Activated T-helper 17 cell treated with anti-CD3 and anti-CD28 coated beads, Interleukin-2, amount 50 U/mL, for 72 hours (primary cell): ENCODE data around the gene DTNA. TPM values are rescaled to one million over a fixed set of nuclear protein-coding genes. Genes with fewer than 3 reads are reported as not detected.

ENCODE experiments used
- ATAC-seq: fragments of 150-1000 bp; cut with Tn5 transposase; replicated peaks from 2 replicates; pipeline ENCODE4 v1.10.0; 2021; ENCODE audit warnings: mild to moderate bottlenecking, moderate library complexity
- H3K27ac Mint-ChIP-seq: one replicate; pipeline ENCODE4 v1.8.0; 2022; ENCODE audit warnings: mixed read lengths
- H3K27me3 Mint-ChIP-seq: one replicate; pipeline ENCODE4 v1.8.0; 2022; ENCODE audit warnings: mixed read lengths
- H3K36me3 Mint-ChIP-seq: one replicate; pipeline ENCODE4 v1.8.0; 2022; ENCODE audit warnings: low read depth, mild to moderate bottlenecking, mixed read lengths
- H3K4me1 Mint-ChIP-seq: one replicate; pipeline ENCODE4 v1.8.0; 2022; ENCODE audit warnings: mixed read lengths
- H3K4me3 Mint-ChIP-seq: one replicate; pipeline ENCODE4 v1.8.0; 2022; ENCODE audit warnings: mild to moderate bottlenecking, mixed read lengths
- H3K9me3 Mint-ChIP-seq: one replicate; pipeline ENCODE4 v1.8.0; 2022; ENCODE audit warnings: mixed read lengths
- total RNA-seq, 2 donors: library from RNA; stranded (reverse); gene quantifications; one replicate each; pipeline ENCODE4 v1.2.3, GENCODE V29; 2022

The DTNA gene
- total RNA-seq, 2 donors from 2014 or later = 0.11 to 0.15 TPM

DNA sequence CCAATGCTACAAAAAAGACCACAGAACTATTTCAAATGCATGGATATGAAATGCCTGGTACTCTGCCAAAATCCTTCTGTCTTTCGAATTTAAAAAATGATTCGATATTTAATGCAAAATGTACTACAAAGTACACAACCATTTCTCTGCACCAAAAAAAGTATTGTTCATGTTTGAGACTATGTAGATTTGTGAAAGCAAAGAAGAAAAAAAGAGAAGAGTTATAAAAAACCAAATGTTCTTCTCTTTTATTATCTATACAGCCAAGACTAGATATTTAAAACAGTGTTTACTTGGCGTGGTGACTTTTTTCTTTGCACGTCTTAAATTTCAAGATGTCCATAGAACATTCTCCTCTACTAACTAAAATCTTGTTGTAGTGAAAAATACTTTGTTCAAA, 89.2 kb downstream of the DTNA start:
- peaks cover 22% of the 10 kb centered on the region for H3K27me3 Mint-ChIP-seq
- no peak for ATAC-seq
- H3K9me3 Mint-ChIP-seq = no peaks in the 10 kb centered on the region
- no peak overlapping the region for H3K4me3 Mint-ChIP-seq
- no peaks in the 10 kb centered on the region for H3K36me3 Mint-ChIP-seq
- no peaks in the 10 kb centered on the region for H3K4me1 Mint-ChIP-seq
- H3K27ac Mint-ChIP-seq = no peak overlapping the region

- Mint-ChIP-seq H3K9me3 (no peaks in the 10 kb centered on the region), H3K27me3 (peaks cover 24% of the 10 kb centered on the region), H3K36me3 (no peaks in the 10 kb centered on the region), H3K4me3 (no peak overlapping the region), H3K4me1 (no peaks in the 10 kb centered on the region), H3K27ac (no peak overlapping the region)
- no peak for ATAC-seq
Measured at GRCh38 chr18:34800381-34800780, 90.3 kb downstream of the DTNA start.

GRCh38 chr18:34801774-34802173, 91.7 kb downstream of the DTNA start:
- no peaks in the 10 kb centered on the region for H3K36me3 Mint-ChIP-seq
- ATAC-seq = no peak
- no peak overlapping the region for H3K27ac Mint-ChIP-seq
- H3K4me3 Mint-ChIP-seq = no peak overlapping the region
- H3K4me1 Mint-ChIP-seq = no peaks in the 10 kb centered on the region
- H3K9me3 Mint-ChIP-seq = no peaks in the 10 kb centered on the region
- H3K27me3 Mint-ChIP-seq = peaks cover 24% of the 10 kb centered on the region

DNA sequence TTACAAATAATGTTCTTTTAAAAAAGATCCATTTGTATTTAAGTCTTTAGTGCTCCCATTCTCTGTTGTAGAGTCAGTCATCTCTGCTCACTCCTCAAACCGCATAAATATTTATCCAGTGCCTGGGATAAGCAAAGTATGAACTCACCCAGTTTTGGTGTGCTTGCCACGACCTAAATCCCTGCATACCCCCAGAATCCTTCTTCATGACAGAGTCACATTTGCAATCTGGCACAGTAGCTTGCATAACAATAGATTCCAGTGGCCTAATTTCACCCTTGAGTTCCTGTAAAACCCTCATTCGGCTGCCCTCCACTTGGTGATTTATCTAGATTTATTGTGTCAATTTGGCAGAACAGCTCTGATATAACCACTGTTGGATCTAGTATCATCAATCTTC, 92.9 kb downstream of the DTNA start:
- no peaks in the 10 kb centered on the region for H3K36me3 Mint-ChIP-seq
- H3K27ac Mint-ChIP-seq = no peak overlapping the region
- H3K27me3 Mint-ChIP-seq = peaks cover 24% of the 10 kb centered on the region
- no peaks in the 10 kb centered on the region for H3K9me3 Mint-ChIP-seq
- no peaks in the 10 kb centered on the region for H3K4me1 Mint-ChIP-seq
- no peak for ATAC-seq
- no peak overlapping the region for H3K4me3 Mint-ChIP-seq

GRCh38 chr18:34803877-34804400, 93.8 kb downstream of the DTNA start:
- ATAC-seq = no peak
- Mint-ChIP-seq H3K4me3 (no peak overlapping the region), H3K27me3 (peaks cover 21% of the 10 kb centered on the region), H3K27ac (no peak overlapping the region), H3K36me3 (no peaks in the 10 kb centered on the region), H3K4me1 (no peaks in the 10 kb centered on the region), H3K9me3 (no peaks in the 10 kb centered on the region)

DNA sequence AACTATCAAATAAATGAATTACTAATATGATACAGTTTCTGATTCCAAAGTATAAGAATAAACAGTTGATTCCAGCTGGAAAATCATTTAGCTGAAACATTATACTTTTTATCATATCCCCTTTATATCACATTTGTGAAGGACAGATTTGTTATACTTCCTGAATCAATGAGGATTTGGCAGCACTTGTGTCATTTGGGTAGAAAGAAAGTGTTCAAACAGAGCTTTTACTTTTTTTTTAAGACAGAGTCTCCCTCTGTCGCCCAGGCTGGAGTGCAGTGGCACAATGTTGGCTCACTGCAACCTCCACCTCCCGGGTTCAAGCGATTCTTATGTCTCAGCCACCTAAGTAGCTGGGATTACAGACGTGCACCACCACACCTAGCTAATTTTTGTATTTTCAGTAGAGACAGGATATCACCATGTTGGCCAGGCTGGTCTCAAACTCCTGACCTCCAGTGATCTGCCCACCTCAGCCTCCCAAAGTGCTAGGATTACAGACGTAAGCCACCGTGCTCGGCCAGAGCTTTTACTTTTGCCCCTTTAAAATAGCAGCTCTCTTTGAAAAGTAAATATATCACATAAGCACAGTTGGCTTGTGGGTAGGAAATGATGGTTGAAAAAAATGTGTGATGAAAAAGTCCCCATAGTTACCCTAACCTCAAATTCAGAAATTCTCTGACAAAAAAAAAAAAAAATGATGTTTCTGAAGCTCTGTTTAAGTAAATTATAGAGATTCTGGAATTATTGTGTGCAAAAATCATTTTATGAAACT, 95.2 kb downstream of the DTNA start:
- H3K27ac Mint-ChIP-seq = no peak overlapping the region
- no peaks in the 10 kb centered on the region for H3K36me3 Mint-ChIP-seq
- no peaks in the 10 kb centered on the region for H3K9me3 Mint-ChIP-seq
- no peak for ATAC-seq
- H3K27me3 Mint-ChIP-seq = peaks cover 14% of the 10 kb centered on the region
- no peak overlapping the region for H3K4me3 Mint-ChIP-seq
- no peaks in the 10 kb centered on the region for H3K4me1 Mint-ChIP-seq

- Mint-ChIP-seq H3K36me3 (no peaks in the 10 kb centered on the region), H3K4me1 (no peaks in the 10 kb centered on the region), H3K27ac (no peak overlapping the region), H3K9me3 (no peaks in the 10 kb centered on the region), H3K27me3 (peaks cover 14% of the 10 kb centered on the region), H3K4me3 (no peak overlapping the region)
- no peak for ATAC-seq
Measured at GRCh38 chr18:34805878-34806351, 95.8 kb downstream of the DTNA start.

DNA sequence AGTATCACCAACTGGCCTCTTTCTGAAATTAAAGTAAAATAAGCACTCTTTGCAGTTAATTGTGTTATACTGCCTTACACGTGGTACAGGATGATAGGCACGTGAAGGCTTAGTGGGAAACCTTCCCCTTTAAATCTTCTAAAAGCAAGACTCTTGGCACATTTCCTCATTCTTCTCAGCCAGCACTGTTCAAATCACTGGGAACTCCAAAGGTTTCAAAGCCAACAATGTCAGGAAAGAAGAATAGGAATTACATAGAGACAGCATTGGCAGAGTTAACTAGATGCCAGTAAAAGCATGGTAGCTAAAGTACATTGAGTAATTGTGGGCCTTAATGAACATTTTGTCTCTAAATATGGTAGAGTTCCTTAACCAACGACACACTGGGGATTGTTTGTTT, 96.4 kb downstream of the DTNA start:
- H3K36me3 Mint-ChIP-seq = no peaks in the 10 kb centered on the region

GRCh38 chr18:34807106-34807796, 97.2 kb downstream of the DTNA start:
- H3K36me3 Mint-ChIP-seq = no peaks in the 10 kb centered on the region
- peaks cover 14% of the 10 kb centered on the region for H3K27me3 Mint-ChIP-seq
- no peaks in the 10 kb centered on the region for H3K4me1 Mint-ChIP-seq
- no peaks in the 10 kb centered on the region for H3K9me3 Mint-ChIP-seq
- no peak overlapping the region for H3K27ac Mint-ChIP-seq
- no peak overlapping the region for H3K4me3 Mint-ChIP-seq
- no peak for ATAC-seq

More for the DNA sequence above, 96.4 kb downstream of the DTNA start:
- Mint-ChIP-seq H3K27ac (no peak overlapping the region), H3K9me3 (no peaks in the 10 kb centered on the region), H3K27me3 (peaks cover 14% of the 10 kb centered on the region), H3K4me1 (no peaks in the 10 kb centered on the region), H3K4me3 (no peak overlapping the region)
- ATAC-seq = no peak

DNA sequence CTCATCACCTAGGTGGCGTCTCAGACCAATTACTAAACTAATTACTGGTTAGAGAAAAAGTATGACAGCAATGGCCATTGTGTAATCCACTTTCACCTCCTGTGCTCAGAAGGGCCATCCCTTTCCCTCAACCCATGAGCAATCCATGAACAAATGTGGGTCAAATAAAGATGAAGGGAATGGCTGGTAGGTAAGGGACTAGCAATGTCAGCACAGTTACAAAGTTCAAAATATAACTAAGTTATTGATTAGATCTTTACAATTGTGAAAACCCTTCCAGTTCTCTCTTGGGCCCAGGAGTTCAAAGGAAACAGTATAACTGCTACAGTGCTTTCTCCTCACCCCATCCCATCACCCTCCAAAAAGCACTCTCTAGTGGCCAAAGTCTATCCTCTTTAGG, 98.3 kb downstream of the DTNA start:
- Mint-ChIP-seq H3K4me1 (no peaks in the 10 kb centered on the region), H3K36me3 (no peaks in the 10 kb centered on the region), H3K27me3 (peaks cover 7% of the 10 kb centered on the region), H3K27ac (no peak overlapping the region), H3K4me3 (no peak overlapping the region), H3K9me3 (no peaks in the 10 kb centered on the region)
- ATAC-seq = no peak

GRCh38 chr18:34809451-34810072, 99.5 kb downstream of the DTNA start:
- H3K4me3 Mint-ChIP-seq = no peak overlapping the region
- H3K9me3 Mint-ChIP-seq = no peaks in the 10 kb centered on the region
- H3K27me3 Mint-ChIP-seq = no peaks in the 10 kb centered on the region
- no peak for ATAC-seq
- H3K4me1 Mint-ChIP-seq = no peaks in the 10 kb centered on the region
- H3K36me3 Mint-ChIP-seq = no peaks in the 10 kb centered on the region
- no peak overlapping the region for H3K27ac Mint-ChIP-seq

- Mint-ChIP-seq H3K36me3 (no peaks in the 10 kb centered on the region), H3K9me3 (no peaks in the 10 kb centered on the region), H3K27me3 (peaks cover 22% of the 10 kb centered on the region), H3K4me1 (no peaks in the 10 kb centered on the region), H3K4me3 (no peak overlapping the region), H3K27ac (no peak overlapping the region)
- ATAC-seq = no peak
Measured at GRCh38 chr18:34816183-34816582, 106.1 kb downstream of the DTNA start.

GRCh38 chr18:34817636-34818035, 107.5 kb downstream of the DTNA start:
- no peaks in the 10 kb centered on the region for H3K4me1 Mint-ChIP-seq
- H3K9me3 Mint-ChIP-seq = no peaks in the 10 kb centered on the region
- no peak for ATAC-seq
- H3K36me3 Mint-ChIP-seq = no peaks in the 10 kb centered on the region
- H3K27me3 Mint-ChIP-seq = peaks cover 27% of the 10 kb centered on the region
- no peak overlapping the region for H3K4me3 Mint-ChIP-seq
- H3K27ac Mint-ChIP-seq = no peak overlapping the region

DNA sequence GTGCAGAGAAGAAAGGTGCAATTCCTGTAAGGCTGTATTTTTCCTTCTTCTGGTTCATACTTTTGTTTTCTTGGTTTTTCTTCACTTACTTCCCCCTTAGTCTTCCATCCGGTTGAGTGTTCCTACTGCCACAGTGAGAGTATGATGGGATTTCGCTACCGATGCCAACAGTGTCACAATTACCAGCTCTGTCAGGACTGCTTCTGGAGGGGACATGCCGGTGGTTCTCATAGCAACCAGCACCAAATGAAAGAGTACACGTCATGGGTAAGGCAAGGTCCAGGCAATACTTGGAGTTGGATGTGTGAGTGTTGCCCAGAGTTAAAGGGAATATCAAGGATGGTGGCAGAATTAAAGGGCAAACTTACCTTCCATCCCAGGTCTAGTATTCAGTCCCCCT, 108.0 kb downstream of the DTNA start:
- Mint-ChIP-seq H3K27me3 (peaks cover 27% of the 10 kb centered on the region), H3K4me3 (no peak overlapping the region), H3K9me3 (no peaks in the 10 kb centered on the region), H3K4me1 (no peaks in the 10 kb centered on the region), H3K27ac (no peak overlapping the region), H3K36me3 (no peaks in the 10 kb centered on the region)
- no peak for ATAC-seq
